Fibroblast of lung (primary cell): ENCODE measurements around the gene LGR6.

ENCODE experiments used
- CTCF ChIP-seq, 2 donors: IDR thresholded peaks in 1 of 2; conservative IDR thresholded peaks in 1 of 2; 1 replicate in 1 of 2; 2 replicates in 1 of 2; pipeline ENCODE4 v1.5.1; 2011 to 2012; ENCODE audit warnings: low read length in 2 of 2, control low read depth in 1 of 2, inconsistent platforms in 1 of 2, low read depth in 1 of 2, mild to moderate bottlenecking in 1 of 2
- EZH2 ChIP-seq: IDR thresholded peaks from 2 replicates; pipeline ENCODE4 v1.5.1; 2012; ENCODE audit warnings: low read length, control low read depth, mild to moderate bottlenecking; ENCODE audit errors: missing control alignments

GRCh38 chr1:202187041-202187671 lies 6.4 kb upstream of the LGR6 start:
- no peak for TF ChIP-seq CTCF (conservative IDR thresholded peaks at IDR 0.05 in 1 of 2, IDR thresholded peaks at IDR 0.05 in 1 of 2; ENCODE audit: low read depth in 1 of 2, low read length in 2 of 2)
- TF ChIP-seq EZH2, result no peak
